Stimulated activated CD8-positive, alpha-beta memory T cell treated with anti-CD3 and anti-CD28 coated beads, Interleukin-7, amount 100 ng/mL, for 1 hour (primary cell): ENCODE data around the gene IL6R.
"Not testable (repeated sequence)": the region's sequence is repeated elsewhere in the genome, so short reads cannot be mapped to it uniquely, and the experiment has no call there.

Experiments
- DNase-seq, 2 donors: peaks; one replicate each; pipeline ENCODE4 v3.0.0-alpha.2; 2020; ENCODE audit warnings: low read depth in 2 of 2

IL6R gene

DNA sequence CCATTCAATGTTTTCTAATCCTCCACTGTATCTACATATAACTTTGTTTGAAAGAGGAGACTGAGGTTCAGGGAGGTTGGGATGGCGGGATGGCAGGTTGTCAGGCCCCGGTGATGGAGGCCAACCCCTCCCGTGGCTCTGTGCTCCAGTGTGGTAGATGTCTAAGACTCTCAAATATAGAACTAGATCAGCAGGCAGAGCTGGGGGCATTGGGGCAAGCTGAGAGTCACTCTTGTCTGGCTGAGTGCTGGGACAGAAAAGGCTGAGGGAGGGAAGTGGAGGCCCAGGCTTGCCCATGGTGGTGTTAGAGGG, 1.7 kb downstream of the IL6R start:
- no peak for DNase-seq

DNA sequence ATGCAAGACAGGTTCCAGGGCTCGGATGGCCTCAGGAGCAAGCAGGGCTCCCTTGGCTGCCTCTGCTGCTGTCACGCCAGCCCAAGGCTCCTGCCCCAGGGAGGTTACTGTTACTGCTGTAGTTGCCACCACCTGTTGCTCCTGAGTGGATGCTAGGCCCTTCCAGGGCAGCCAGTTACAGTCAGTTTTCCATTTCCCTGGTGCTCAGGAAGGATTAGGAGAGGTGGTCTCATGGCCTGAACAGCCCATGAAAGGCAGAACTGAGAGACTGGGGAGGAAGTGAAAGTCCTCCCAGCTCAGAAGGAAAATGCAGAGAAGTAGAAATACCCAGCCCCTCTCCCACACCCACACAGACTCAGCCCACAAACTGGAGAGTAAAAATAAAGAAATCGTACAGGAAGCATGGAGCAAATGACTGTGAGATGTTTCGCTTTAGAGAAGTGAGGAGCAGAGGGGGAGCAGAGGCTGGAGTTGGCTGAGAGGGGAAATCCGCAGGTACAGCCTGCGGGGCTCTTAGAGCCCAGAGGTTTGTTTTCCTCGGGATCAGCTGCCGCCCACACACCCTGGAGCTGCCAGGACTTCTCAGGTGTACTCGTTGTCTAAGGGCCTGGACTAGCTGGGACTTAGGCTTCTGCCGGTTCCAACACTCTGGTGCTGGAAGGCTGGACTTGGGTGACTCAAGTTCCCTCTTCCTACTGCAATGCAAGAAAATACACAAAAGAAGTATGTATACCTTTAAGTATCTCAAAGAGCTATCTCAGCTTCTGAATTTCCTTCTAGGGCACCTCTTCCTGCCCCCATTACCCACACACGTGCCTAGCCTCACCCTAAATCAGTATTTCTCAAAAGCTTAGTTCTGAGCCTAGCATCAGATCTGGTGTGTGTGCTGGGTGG, 2.3 kb downstream of the IL6R start:
- no peak for DNase-seq

DNA sequence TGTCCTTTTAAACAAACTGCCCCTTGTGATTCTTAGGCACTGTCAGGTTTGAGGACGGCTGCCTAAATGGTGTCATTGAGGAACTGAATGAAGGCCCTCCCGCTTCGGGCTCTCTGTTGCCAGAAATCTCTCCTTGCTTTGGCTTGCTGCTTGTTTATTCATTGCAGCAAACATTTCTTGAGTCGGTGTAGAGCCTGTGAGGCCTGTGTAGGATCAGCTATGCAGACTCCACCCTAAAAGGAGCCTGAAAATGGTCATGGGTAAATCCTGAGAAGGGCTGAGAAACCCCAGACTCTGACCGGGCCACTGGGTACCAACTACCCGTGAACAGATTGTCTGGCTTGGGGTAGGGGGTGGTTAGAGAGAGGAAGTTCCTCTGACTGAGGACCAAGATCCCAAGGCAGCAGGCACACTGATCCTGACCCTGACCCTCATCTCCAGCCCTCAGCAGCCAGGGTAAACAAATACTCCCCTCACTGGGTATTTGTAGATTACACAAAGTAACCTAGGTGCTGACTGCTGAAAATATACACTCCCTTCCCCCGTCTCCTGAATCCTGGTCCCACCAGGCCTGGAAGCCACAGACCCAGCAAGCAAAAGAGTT, 3.1 kb downstream of the IL6R start:
- no peak for DNase-seq

DNA sequence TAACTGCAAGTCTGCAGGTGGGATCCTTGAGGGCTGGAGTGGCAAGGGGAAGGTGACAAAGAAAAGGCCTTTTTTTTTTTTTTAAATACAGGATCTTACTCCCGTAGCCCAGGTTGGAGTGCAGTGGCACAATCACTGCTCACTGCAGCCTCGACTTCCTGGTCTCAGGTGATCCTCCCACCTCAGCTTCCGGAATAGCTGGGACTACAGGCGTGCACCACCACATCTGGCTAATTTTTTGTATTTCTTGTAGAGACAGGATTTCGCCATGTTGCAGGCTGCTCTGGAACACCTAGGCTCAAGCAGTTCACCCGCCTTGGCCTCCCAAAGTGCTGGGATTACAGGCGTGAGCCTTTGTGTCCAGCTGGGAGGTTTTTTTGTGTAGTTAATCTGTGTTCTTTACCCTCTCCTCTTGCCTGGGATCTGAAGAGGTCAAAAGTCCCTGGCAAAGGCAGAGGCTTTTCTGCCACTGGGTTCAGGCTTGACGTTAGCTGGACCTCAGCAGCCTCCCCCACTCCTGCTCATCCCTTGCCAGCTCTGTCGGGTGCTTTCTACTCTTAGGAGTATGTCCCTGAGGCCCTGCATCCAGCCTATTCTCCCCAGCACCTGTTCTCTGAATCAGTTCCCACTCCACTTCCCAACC, 5.2 kb downstream of the IL6R start:
- DNase-seq: no peak

DNA sequence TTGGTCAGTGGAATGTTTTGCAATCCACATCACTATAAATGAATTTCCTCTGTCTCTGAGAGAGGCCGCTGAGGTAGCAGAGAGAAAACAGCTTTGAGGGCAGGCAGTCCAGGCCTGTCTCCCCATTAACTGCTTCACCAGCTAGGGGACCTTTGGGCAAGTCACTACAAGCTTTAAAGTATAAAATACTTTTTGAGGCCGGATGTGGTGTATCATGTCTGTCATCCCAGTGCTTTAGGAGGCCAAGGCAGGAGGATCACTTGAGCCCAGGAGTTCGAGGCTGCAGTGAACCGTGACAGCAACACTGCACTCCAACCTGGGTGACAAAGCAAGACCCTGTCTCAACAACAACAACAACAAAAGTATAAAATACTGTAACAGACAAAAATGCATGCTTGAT, 6.4 kb downstream of the IL6R start:
- no peak for DNase-seq

DNA sequence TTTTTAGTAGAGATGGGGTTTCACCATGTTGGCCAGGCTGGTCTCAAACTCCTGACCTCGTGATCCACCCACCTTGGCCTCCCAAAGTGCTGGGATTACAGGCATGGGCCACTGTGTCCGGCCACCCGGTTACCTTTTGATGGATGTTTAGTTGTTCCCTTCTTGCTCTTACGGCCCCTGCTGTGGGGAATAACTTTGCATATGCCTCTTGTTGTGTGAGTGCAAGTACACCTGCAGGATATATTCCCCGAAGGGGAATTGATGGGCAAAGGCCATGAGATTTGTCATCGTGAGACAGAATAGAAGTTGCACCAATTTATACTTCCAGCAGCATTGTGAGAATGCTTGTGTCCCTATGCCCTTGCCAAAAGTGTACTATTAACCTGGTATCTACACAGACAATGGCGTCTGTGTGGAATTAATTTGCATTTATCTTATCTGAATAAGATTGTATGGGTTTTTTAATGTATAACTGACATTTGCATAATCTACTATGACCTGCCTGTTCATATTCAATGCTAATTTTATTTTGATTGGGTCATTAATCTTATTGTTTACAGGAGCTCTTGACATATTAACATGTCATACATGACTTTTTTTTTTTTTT, 8.1 kb downstream of the IL6R start:
- no peak for DNase-seq

DNA sequence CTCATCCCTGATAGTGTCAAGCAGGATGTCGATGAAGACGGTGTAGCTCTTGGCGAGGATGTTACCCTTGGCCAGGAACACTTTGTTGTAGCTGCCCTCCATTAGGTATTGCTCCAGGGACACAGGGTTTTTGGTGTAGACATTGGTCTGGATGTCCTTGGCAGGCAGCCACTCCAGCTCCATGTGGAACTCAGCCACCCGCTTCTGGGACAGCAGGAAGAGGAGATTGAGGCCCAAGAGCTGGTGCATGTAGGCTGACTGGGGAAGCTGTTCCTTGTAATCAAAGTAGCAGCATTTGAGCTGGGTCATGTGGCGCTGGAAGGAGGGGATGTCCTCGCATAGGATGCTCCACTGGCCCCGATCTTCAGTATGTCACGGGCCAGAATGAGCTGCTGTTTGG, 9.5 kb downstream of the IL6R start:
- no peak for DNase-seq

DNA sequence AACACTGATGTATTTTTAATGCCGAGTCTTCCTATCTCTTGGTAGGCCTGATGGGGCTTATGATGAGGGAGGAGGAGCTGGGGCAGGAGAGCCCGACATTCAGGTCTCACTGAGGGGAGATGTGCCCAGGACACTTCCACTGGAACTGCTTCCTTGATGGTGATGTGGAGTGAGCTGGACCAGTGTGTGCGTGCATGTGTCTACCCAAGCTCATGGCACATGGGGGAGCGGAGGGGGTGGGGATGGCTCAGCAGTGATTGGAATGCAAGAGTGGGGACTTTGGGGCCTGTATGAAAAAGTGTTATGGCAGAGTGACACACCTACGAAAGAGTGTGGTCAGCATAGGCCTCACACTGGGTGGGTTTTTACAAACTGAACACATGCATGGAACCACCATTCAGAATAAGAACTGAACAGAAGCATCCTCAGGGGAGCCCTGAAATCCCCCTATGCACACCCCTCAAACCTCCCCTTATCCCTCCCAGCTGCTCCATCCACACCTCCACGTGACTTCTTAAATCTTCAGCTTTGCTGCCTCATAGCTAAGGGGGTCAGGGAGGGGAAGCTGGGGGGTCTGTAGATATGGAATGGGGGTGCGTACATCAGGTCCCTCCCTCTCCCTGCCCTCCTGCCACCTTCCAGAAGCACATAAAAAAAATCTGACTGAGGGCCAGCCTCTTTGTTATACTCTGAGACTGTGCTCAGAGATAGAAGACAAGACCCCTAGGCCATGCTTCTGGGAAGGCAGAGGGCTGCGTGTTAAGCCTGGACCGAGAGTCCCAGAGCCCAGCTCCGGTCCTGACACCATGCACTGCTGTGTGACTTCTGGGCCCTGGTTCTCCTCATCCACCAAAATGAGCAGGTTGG, 11.6 kb downstream of the IL6R start:
- no peak for DNase-seq

DNA sequence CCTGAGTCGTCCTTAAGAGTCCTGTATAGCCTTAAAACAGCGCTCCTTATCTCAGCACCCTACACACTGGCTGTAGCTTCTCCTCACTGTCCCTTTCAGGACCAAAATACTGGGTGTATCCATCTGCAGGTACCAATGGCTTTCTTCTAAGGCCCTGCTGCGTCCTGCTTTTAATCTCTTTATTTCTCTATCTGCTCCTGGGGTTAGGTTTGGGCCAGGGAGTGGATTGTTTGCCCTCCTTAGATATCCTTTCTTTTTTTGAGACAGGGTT, 12.1 kb downstream of the IL6R start:
- DNase-seq: no peak

DNA sequence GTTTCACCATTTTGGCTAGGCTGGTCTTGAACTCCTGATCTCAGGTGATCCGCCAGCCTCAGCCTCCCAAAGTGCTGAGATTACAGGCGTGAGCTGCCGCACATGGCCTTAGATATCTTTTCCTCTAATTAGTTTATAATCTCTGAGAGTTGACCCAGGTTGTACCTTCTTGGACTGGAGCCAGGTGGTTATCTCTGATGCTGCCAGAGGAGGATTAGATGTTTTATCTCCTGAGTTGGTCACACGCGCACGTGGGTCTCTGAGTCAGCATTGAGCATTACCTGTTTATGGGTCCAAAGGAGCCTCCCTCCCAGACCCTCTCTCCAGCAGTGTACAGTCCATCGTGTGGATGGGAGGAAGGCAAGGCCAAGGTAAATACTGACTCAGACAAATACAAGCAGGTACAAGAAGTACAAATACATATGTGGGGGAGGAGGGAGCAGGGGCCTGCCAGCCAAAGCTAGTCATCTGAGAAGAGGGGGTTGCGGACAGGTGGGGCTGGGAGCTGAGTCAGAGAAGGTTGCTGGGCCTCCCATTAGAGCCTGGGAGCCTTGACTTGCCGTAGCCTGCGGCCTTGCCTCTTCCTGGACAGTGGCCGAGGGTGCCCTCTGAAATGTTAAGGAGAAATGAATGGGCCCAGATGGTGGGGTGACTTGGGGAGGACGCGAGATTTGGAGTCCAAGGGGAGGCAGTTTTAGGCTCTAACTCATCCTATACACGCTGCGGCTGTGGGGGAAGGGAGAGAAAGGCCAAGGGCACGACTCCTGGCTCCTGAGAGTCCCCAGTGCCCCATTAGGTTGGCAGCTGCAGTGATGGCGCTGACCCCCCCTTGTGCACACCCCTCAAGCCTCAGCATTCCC, 13.1 kb downstream of the IL6R start:
- DNase-seq: no peak

DNA sequence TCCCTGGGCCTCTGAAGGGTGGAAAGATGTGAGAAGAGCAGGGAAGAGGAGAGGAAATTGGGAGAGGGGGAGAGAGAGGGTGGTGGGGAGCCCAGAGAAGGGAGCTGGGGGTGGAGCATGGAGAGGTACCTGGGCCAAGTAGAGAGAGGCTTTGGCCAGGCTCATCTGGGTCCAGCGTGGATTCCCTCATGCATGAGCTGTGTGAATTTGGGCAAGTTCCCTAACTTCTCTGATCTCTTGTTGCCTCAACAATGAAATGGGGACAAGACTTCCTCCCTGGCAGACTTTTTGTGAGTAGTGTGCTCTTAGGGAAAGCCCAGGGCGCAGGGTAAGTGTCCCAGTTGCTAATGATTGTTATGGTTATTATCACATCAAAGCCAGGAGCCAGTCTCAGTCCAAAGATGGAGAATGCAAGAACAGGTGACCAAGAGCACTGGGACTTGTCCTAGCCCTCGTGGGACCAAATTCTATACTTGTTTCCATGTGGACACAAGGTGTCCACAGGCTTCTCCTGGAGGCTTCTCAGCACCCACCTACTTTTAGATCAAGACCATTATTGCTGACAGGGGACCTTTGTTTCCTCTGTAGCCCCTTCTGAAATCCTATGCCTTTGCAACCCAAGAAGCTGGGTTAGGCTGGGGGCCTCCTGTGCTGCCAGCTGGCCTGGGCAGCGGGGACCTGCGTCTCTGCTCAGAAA, 13.9 kb downstream of the IL6R start:
- DNase-seq: no peak

DNA sequence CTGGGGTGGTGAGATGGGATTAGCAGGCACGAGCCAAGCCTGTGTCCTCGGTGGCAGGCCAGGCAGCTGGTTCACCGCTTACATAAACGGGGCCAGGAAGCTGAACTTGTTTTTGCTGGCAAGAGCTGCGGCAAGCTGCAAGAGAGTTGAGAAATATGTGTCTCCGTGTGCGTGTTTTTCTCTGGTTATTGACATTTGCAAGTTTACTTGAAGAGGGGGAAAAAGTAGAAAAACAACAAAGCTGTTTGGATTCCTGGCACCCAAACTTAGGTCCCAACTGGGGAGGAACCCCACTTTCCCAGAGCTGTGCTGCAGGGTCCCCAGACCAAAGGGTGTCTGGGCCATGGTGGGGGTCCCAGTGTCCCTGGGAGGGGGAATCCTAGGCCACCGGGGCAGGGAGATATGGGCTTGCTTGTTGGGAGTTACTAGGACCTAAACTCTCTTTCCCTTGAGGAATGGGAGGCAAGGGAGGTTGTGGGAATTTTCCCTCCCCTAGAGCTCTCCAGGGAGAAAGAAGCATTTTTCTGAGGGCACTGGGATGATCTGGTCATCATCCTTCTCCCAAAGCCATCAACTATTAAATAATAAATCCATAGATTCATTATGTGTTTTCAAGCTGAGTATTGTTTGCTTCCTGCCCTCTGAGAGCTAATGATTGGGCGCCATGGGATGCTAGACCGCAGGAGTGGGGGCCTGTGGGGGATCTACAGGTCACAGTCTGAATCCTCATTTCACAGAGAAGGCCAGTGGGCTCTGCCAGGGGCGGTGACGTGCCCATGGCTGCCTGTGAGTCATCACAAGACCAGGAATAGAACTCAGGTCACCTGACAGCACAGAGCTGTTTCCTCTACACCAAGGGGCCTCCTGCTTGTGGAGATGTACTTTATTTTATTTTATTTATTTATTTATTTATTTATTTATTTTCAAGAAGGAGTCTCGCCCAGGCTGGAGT, 14.8 kb downstream of the IL6R start:
- no peak for DNase-seq

DNA sequence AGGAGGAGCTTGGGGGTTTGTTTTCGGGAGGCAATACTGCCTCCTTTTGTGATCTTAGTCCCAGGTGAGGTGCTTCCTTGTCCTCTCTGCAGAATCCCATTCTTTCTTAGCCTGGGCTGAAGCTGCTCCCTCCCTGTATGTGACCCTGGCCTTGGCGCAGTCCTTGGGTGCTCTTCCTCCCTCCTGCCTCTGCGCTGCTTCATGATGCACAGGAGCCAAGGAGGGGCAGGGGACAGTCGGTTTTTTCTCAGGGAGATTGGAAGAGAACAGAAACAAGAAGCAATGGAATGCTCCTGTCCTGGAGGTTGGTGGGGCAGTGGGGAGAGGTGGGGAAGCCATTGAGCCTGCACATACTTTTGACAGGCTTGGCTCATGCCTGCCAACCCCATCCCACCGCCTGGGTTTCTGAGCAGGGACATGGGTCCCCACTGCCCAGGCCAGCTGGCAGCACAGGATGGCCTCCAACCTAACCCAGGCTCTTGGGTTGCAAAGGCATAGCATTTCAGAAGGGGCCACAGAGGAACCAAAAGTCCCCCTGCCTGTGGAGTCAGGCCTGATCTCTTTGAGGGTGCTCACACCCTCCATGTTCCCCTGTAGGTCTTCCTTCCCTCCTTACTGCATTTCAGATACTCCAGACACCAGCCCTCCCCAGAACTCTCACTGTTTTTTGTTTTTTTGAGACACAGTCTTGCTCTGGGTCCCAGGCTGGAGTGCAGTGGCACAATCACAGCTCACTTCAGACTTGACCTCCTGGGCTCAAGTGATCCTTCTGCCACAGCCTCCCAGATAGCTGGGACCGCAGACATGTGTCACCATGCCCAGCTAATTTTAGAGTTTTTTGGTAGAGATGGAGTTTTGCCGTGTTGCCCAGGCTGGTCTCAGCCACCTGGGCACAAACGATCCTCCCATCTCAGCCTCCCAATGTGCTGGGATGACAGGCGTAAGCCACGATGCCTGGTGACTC, 16.1 kb downstream of the IL6R start:
- no peak for DNase-seq

DNA sequence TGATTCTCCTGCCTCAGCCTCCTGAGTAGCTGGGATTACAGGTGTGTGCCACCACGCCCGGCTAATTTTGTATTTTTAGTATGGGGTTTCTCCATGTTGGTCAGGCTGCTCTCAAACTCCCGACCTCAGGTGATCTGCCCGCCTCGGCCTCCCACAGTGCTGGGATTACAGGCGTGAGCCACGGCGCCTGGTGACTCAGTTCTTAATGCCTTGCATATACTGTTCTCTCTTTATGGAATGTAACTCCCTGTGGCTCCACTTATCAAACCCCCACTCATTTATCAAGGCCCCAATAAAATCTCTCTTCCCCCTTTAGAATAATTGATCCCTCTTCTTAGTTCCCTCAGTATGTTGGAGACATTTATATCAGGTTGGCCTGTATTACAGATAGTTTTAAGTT, 16.9 kb downstream of the IL6R start:
- not testable (repeated sequence) for DNase-seq

DNA sequence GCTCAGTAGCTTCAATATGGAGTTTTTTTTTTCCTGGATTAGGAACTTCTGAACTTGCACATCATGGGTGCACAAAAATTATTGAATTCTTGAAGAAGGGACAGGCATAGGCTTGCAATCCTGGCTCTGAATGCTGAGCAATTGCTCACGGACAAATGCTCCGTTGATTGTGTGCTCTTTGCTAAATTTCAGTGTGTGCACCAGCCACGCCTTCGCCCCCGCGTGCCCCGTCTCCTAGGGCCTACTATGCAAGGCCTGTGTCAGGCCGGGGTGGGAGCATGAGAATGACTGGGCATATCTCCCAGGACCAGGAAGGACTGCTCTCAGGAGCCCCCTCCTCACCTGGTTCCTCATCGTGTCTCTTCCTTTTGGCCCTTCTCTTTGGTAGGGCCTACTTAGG, 17.4 kb downstream of the IL6R start:
- DNase-seq: no peak

DNA sequence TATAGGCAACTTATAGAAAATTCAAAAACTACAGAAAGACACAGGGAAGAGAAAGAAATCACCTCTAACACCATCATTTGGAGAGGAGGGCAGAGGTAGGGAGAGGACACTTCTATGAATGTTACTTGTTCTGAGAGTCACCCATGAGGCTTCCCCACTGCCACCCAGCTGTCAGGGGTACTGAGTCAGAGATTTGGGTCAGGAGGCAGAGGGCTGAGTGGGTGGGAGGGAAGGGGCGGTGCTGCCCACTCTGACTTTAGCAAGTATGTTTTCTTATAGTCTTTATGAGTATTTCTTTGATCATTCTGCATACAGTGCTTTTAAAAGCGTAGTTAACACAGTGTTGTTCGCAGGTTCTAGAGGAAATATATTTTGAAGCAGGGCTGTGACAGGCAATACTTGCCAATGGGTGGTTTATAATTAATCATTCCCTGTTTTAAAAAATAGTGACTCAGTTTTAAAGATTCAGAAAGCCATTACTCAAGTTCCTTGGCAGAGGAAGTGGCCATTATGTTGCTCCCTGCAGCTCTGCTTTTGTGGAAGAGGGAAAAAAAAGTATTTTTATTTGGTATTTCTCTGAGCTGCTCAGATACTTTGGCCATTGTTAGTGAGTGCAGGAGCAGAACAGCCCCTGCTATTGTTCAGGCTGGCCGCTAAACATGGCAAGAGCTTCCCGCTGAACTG, 18.3 kb downstream of the IL6R start:
- DNase-seq: no peak

DNA sequence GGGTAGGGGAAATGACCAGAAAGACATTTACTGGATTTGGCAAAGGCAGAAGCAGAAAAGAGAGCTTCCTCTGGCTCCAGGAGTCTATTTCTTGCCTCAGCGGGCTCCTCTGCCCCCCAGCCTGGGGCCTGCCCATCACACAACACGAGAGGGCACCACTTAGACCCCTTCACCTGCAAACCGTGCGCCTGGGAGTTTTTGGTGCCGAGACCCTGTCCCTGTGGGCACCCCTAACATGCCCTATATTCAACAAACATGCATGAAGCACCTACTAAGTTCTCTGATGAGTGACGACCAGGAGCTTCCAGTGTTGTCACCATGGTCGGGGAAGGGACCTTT, 18.8 kb downstream of the IL6R start:
- no peak for DNase-seq

DNA sequence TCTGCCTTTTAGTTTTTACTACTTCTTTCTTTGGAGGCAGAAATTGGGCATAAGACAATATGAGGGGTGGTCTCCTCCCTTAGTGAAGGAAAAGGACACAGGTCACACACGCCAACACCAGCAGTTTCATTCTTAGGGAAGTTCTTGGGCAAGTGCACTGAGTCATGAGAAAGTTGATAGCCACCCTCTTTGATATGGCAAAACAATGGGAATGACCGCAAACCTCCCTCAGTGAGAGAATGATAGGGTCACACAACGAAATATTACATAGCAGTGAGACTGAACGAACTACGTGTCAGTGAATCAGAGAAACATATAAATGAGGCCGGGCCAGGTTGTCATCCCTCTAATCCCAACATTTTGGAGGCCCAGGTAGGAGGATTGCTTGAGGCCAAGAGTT, 20.0 kb downstream of the IL6R start:
- no peak for DNase-seq
